Epithelial cell of proximal tubule (primary cell): ENCODE data around the gene MYH1. TPM values are rescaled to one million over a fixed set of nuclear protein-coding genes. Genes with fewer than 3 reads are reported as not detected.
"Not testable (repeated sequence)": the region's sequence is repeated elsewhere in the genome, so short reads cannot be mapped to it uniquely, and the experiment has no call there.

Source experiments
- DNase-seq: peaks from one replicate; pipeline ENCODE4 v3.0.0-alpha.2; 2011; ENCODE audit warnings: low read depth
- H3K4me3 ChIP-seq: 2 replicates; pipeline ENCODE4 v1.5.1; 2011; ENCODE audit warnings: low read depth, mild to moderate bottlenecking, low read length
- CTCF ChIP-seq: conservative IDR thresholded peaks from 2 replicates; pipeline ENCODE4 v1.5.1; 2012; ENCODE audit warnings: low read depth, mild to moderate bottlenecking, low read length
- total RNA-seq: library from RNA; depleted of rRNA; stranded (reverse); fragments of >200 nt; gene quantifications from 2 replicates; pipeline ENCODE4 v1.2.3, GENCODE V29; 2015

The MYH1 gene
- total RNA-seq, 1 donor from 2014 or later = not detected

GRCh38 chr17:10549096-10549842 is 30.9 kb upstream of the MYH1 start, which contains the start of gene MYH2:
MYH2 (minus strand) TSS chr17:10549658; CDS start chr17:10547920, 1,738 bp downstream.
- no peak within 1 kb of the TSS for H3K4me3 ChIP-seq
- no peak for TF ChIP-seq CTCF
- no peak for DNase-seq

GRCh38 chr17:10547351-10547750 is 29.0 kb upstream of the MYH1 start:
- no peak for TF ChIP-seq CTCF
- H3K4me3 ChIP-seq = no peak overlapping the region
- no peak for DNase-seq

GRCh38 chr17:10543486-10543885 is 25.1 kb upstream of the MYH1 start:
- not testable (repeated sequence) for DNase-seq

GRCh38 chr17:10541179-10541578 is 22.8 kb upstream of the MYH1 start:
- not testable (repeated sequence) for DNase-seq, H3K4me3 ChIP-seq

More at GRCh38 chr17:10543486-10543885, 25.1 kb upstream of the MYH1 start:
- H3K4me3 ChIP-seq = not testable (repeated sequence)

- no peak for DNase-seq
- TF ChIP-seq CTCF = no peak
- no peak overlapping the region for H3K4me3 ChIP-seq
These were observed 13.7 kb upstream of the MYH1 start for GRCh38 chr17:10532026-10532425.

GRCh38 chr17:10527419-10527818 is 9.1 kb upstream of the MYH1 start:
- no peak for TF ChIP-seq CTCF
- DNase-seq = no peak

GRCh38 chr17:10526517-10526916 is 8.2 kb upstream of the MYH1 start:
- no peak overlapping the region for H3K4me3 ChIP-seq
- TF ChIP-seq CTCF = no peak

More at GRCh38 chr17:10527419-10527818, 9.1 kb upstream of the MYH1 start:
- H3K4me3 ChIP-seq = no peak overlapping the region

GRCh38 chr17:10523064-10523463 is 4.7 kb upstream of the MYH1 start:
- TF ChIP-seq CTCF = no peak
- no peak overlapping the region for H3K4me3 ChIP-seq
- DNase-seq = no peak

More at GRCh38 chr17:10526517-10526916, 8.2 kb upstream of the MYH1 start:
- no peak for DNase-seq
